ENCODE results near the gene ANK3. TPM values are rescaled to one million over a fixed set of nuclear protein-coding genes. Genes with fewer than 3 reads are reported as not detected.

Gene ANK3
- polyA plus RNA-seq, 3 donors: not detected

- no peaks in the 10 kb centered on the region for H3K4me1 Mint-ChIP-seq
- no peak overlapping the region for H3K9ac ChIP-seq (ENCODE audit: insufficient read depth, low read length, poor library complexity, severe bottlenecking)
- no peak overlapping the region for H3K4me3 Mint-ChIP-seq
- no peak overlapping the region for H3K4me3 ChIP-seq (replicated peaks in 1 of 3; ENCODE audit: low read depth in 2 of 3, low read length in 3 of 3)
- H3K27ac Mint-ChIP-seq: no peak overlapping the region
- H3K36me3 ChIP-seq (replicated peaks in 1 of 2; ENCODE audit: control insufficient read depth in 1 of 2, insufficient read depth in 2 of 2, low read length in 2 of 2): no peaks in the 10 kb centered on the region
- H3K27ac ChIP-seq (ENCODE audit: low read depth in 1 of 2, low read length in 2 of 2): no peak overlapping the region
- H3K27me3 Mint-ChIP-seq (ENCODE audit: low read depth in 3 of 3): no peaks in the 10 kb centered on the region
- no peak overlapping the region for H3K4me2 ChIP-seq (replicated peaks; ENCODE audit: extremely low read depth, low read length, poor library complexity, severe bottlenecking)
- no peak overlapping the region for H2AFZ ChIP-seq (ENCODE audit: insufficient read depth, low read depth, low read length, poor library complexity, severe bottlenecking)
- no peaks in the 10 kb centered on the region for H3K27me3 ChIP-seq (ENCODE audit: control insufficient read depth in 2 of 2, insufficient read depth in 2 of 2, low read length in 2 of 2)
- DNase-seq: no peak
- H3K79me2 ChIP-seq (ENCODE audit: insufficient read depth, low read length): no peaks in the 10 kb centered on the region
- no peaks in the 10 kb centered on the region for H3K9me3 ChIP-seq (replicated peaks in 1 of 2; ENCODE audit: control insufficient read depth in 1 of 2, insufficient read depth in 1 of 2, low read length in 2 of 2)
- no peaks in the 10 kb centered on the region for H4K20me1 ChIP-seq (ENCODE audit: insufficient read depth, low read length)
- TF ChIP-seq CTCF (IDR thresholded peaks at IDR 0.05): no peak
- no peaks in the 10 kb centered on the region for H3K36me3 Mint-ChIP-seq
- no peaks in the 10 kb centered on the region for H3K9me3 Mint-ChIP-seq
- H3K4me1 ChIP-seq (ENCODE audit: control insufficient read depth in 1 of 2, insufficient read depth in 2 of 2, low read length in 2 of 2): no peaks in the 10 kb centered on the region
- intact Hi-C loops (cut with micrococcal nuclease): no loop called here
- WGBS (ENCODE audit: insufficient coverage): 84% methylated on average over 6 of the region's 12 CpGs
These were observed 248.7 kb downstream of the ANK3 start for GRCh38 chr10:60140651-60141632.

GRCh38 chr10:60139798-60140566 is 249.7 kb downstream of the ANK3 start:
- Mint-ChIP-seq H3K27me3 (ENCODE audit: low read depth in 3 of 3) (no peaks in the 10 kb centered on the region), H3K4me3 (no peak overlapping the region), H3K4me1 (no peaks in the 10 kb centered on the region), H3K9me3 (no peaks in the 10 kb centered on the region), H3K36me3 (no peaks in the 10 kb centered on the region), H3K27ac (no peak overlapping the region)
- H3K4me3 ChIP-seq (replicated peaks in 1 of 3; ENCODE audit: low read depth in 2 of 3, low read length in 3 of 3): no peak overlapping the region
- H2AFZ ChIP-seq (ENCODE audit: insufficient read depth, low read depth, low read length, poor library complexity, severe bottlenecking): no peak overlapping the region
- no peaks in the 10 kb centered on the region for H3K4me1 ChIP-seq (ENCODE audit: control insufficient read depth in 1 of 2, insufficient read depth in 2 of 2, low read length in 2 of 2)
- H3K79me2 ChIP-seq (ENCODE audit: insufficient read depth, low read length): no peaks in the 10 kb centered on the region
- no peaks in the 10 kb centered on the region for H4K20me1 ChIP-seq (ENCODE audit: insufficient read depth, low read length)
- H3K27me3 ChIP-seq (ENCODE audit: control insufficient read depth in 2 of 2, insufficient read depth in 2 of 2, low read length in 2 of 2): no peaks in the 10 kb centered on the region
- intact Hi-C loops (cut with micrococcal nuclease): no loop called here
- no peak overlapping the region for H3K4me2 ChIP-seq (replicated peaks; ENCODE audit: extremely low read depth, low read length, poor library complexity, severe bottlenecking)
- no peaks in the 10 kb centered on the region for H3K36me3 ChIP-seq (replicated peaks in 1 of 2; ENCODE audit: control insufficient read depth in 1 of 2, insufficient read depth in 2 of 2, low read length in 2 of 2)
- H3K27ac ChIP-seq (ENCODE audit: low read depth in 1 of 2, low read length in 2 of 2): no peak overlapping the region
- H3K9me3 ChIP-seq (replicated peaks in 1 of 2; ENCODE audit: control insufficient read depth in 1 of 2, insufficient read depth in 1 of 2, low read length in 2 of 2): no peaks in the 10 kb centered on the region
- H3K9ac ChIP-seq (ENCODE audit: insufficient read depth, low read length, poor library complexity, severe bottlenecking): no peak overlapping the region
- TF ChIP-seq CTCF (IDR thresholded peaks at IDR 0.05): no peak
- WGBS (ENCODE audit: insufficient coverage): 41% methylated on average over 6 of the region's 8 CpGs
- no peak for DNase-seq

Measured in CD14-positive monocyte (primary cell).